ENCODE data around the gene THAP3. TPM values are rescaled to one million over a fixed set of nuclear protein-coding genes. Genes with fewer than 3 reads are reported as not detected.

Gene THAP3
- total and polyA plus RNA-seq, 9 of the 15 experiments (the other 6 are each of a cell fraction or from before 2014, with no cell fraction given) = 1.9 to 31.2 (median 18.2) TPM

DNA sequence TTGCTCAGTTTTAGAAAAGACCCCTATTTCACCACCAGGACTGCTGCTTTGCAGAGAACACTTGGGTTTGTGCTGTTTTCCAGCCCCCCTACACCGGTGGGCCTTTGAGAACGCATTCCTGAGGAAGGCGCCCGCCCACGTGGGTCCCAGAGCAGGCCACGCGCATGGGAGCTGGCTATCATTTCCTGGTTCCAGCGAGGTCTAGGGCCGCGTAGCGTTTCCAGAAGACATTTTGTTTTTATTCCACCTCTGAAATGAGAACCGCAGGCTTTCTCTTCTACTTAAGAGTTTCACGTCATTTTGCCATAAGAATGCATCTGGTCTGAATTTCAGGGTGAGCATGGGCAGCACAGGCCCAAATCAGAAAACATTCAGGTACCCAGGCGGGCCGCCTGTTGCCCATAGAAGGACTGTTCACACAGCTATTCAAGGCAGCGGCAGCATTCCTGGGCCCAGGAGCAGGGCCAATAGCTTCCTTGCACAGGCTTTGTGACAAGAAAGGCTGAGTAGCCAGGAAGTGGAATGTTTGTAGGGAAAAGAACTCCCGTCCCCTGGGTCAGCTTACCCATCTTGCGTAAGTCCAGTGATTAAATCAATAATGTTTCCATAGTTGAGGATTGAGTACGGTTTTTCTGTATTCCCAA is 20.6 kb upstream of the THAP3 start (continued):
- no peak for TF ChIP-seq CCNT2 (IDR thresholded peaks at IDR 0.05; ENCODE audit: borderline replicate concordance, extremely low read depth, insufficient read length, low read depth, low read length)
- TF ChIP-seq, protein P1, sequence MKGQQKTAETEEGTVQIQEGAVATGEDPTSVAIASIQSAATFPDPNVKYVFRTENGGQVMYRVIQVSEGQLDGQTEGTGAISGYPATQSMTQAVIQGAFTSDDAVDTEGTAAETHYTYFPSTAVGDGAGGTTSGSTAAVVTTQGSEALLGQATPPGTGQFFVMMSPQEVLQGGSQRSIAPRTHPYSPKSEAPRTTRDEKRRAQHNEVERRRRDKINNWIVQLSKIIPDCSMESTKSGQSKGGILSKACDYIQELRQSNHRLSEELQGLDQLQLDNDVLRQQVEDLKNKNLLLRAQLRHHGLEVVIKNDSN (CRISPR knock-in tag; IDR thresholded peaks at IDR 0.05) = peak; percentile 86
- TF ChIP-seq ZNF668 (CRISPR knock-in tag; IDR thresholded peaks at IDR 0.05) = no peak; the same call in 1 of the 2 replicates
- no peak for TF ChIP-seq NCOA2 (IDR thresholded peaks at IDR 0.05; ENCODE audit: partially characterized antibody in 2 of 2)
- TF ChIP-seq ZFPM2 (CRISPR knock-in tag; IDR thresholded peaks at IDR 0.05) = no peak
- peak in 1 of 2 experiments; percentile 73; a peak in 2 of 3 replicates for TF ChIP-seq CBX3 (IDR thresholded peaks at IDR 0.05; ENCODE audit: borderline replicate concordance in 1 of 2, low read length in 2 of 2)
- no peak for TF ChIP-seq JUNB (CRISPR knock-in tag; conservative IDR thresholded peaks at IDR 0.05)
- TF ChIP-seq HMG20B (CRISPR knock-in tag; IDR thresholded peaks at IDR 0.05) = 0 out of 2 replicates have a peak, but pooled peaks have one; percentile 25
- no peak for TF ChIP-seq ZNF140 (CRISPR knock-in tag; IDR thresholded peaks at IDR 0.05)
- no peak for TF ChIP-seq E2F5 (CRISPR knock-in tag; IDR thresholded peaks at IDR 0.05)
- 0 out of 2 replicates have a peak, but pooled peaks have one; percentile 0 for TF ChIP-seq ATF3 (IDR thresholded peaks at IDR 0.05)
- peak; percentile 62; the same call in 1 of the 2 replicates for TF ChIP-seq ATF3 (CRISPR knock-in tag; conservative IDR thresholded peaks at IDR 0.05)
- TF ChIP-seq KLF10 (CRISPR knock-in tag; IDR thresholded peaks at IDR 0.05) = peak; percentile 29; the same call in 1 of the 2 replicates
- TF ChIP-seq TGIF2 (CRISPR knock-in tag; IDR thresholded peaks at IDR 0.05) = no peak
- no peak for TF ChIP-seq FOSL1 (tag; conservative IDR thresholded peaks at IDR 0.05)
- TF ChIP-seq TEAD2 (tag; IDR thresholded peaks at IDR 0.05) = peak; percentile 48
- no peak for TF ChIP-seq SETDB1 (IDR thresholded peaks at IDR 0.05; ENCODE audit: low read length)
- peak; percentile 30 for TF ChIP-seq EP300 (IDR thresholded peaks at IDR 0.05; ENCODE audit: low read length)
- TF ChIP-seq LEF1 (IDR thresholded peaks at IDR 0.05) = no peak
- no peak for TF ChIP-seq NR1H2 (CRISPR knock-in tag; IDR thresholded peaks at IDR 0.05)
- TF ChIP-seq PRPF4 (IDR thresholded peaks at IDR 0.05; ENCODE audit: insufficient read depth, low read depth, low read length, poor library complexity, severe bottlenecking) = no peak
- TF ChIP-seq HMBOX1 (IDR thresholded peaks at IDR 0.05) = no peak
- TF ChIP-seq ESRRA (IDR thresholded peaks at IDR 0.05; ENCODE audit: borderline replicate concordance, low read depth) = no peak
- no peak for TF ChIP-seq HNRNPUL1 (IDR thresholded peaks at IDR 0.05; ENCODE audit: low read length)
- TF ChIP-seq DACH1 (IDR thresholded peaks at IDR 0.05; ENCODE audit: partially characterized antibody) = no peak
- TF ChIP-seq ZNF23 (CRISPR knock-in tag; IDR thresholded peaks at IDR 0.05) = no peak
- no peak for TF ChIP-seq NR3C1 (CRISPR knock-in tag; IDR thresholded peaks at IDR 0.05)

All from K562 (cell line).